T-cell (primary cell): ENCODE measurements around the gene SLC17A1. TPM values are rescaled to one million over a fixed set of nuclear protein-coding genes. Genes with fewer than 3 reads are reported as not detected.

Experiments
- ATAC-seq, 4 experiments: fragments of 200-7000 bp in 3 of 4; fragments of 150-1000 bp in 1 of 4; cut with Tn5 transposase; replicated peaks in 1 of 4; 1 replicate in 3 of 4; 2 replicates in 1 of 4; pipeline ENCODE4 v1.10.0; 2021; ENCODE audit warnings: moderate library complexity in 3 of 4, mild to moderate bottlenecking in 2 of 4, moderate number of reproducible peaks in 1 of 4
- CTCF ChIA-PET, 2 donors: fragments of 300-600 bp; sonication (Branson Sonifier 250); formaldehyde crosslinking; loops; one replicate each; lab custom pipeline; 2022; ENCODE audit warnings: antibody characterized with exemption in 2 of 2; lab: Charles Lee
- POLR2A ChIA-PET, 2 donors: fragments of 300-600 bp; sonication (Branson Sonifier 250); formaldehyde crosslinking; loops; one replicate each; lab custom pipeline; 2022; ENCODE audit warnings: antibody characterized with exemption in 2 of 2; lab: Charles Lee
- DNase-seq, 35 experiments: peaks; one replicate each; pipeline versions ENCODE4 v3.0.0 to v3.0.0-alpha.2; 2013 to 2023
- H3K27ac ChIP-seq: one replicate; pipeline ENCODE4 v1.5.1; 2013; ENCODE audit warnings: low read length
- H3K27me3 ChIP-seq, 2 experiments: replicated peaks in 1 of 2; 1 replicate in 1 of 2; 2 replicates in 1 of 2; pipeline versions ENCODE4 v1.6.1 to v1.7.0; 2013; ENCODE audit warnings: low read length in 1 of 2, mixed read lengths in 1 of 2; ENCODE audit not compliant: control insufficient read depth in 2 of 2, insufficient read depth in 2 of 2; ENCODE audit errors: extremely low read depth in 1 of 2
- H3K36me3 ChIP-seq, 2 donors: 1 replicate in 1 of 2; 2 replicates in 1 of 2; pipeline versions ENCODE4 v1.6.1 to v1.7.0; 2013; ENCODE audit warnings: low read length in 1 of 2; ENCODE audit not compliant: control insufficient read depth in 2 of 2, insufficient read depth in 1 of 2; ENCODE audit errors: extremely low read depth in 1 of 2
- H3K4me1 ChIP-seq, 2 experiments: 1 replicate in 1 of 2; 2 replicates in 1 of 2; pipeline versions ENCODE4 v1.6.1 to v1.7.0; 2013; ENCODE audit warnings: low read length in 2 of 2, mixed read lengths in 1 of 2; ENCODE audit not compliant: insufficient read depth in 2 of 2, control insufficient read depth in 1 of 2; ENCODE audit errors: extremely low read depth in 1 of 2
- H3K4me3 ChIP-seq, 2 donors: 1 replicate in 1 of 2; 2 replicates in 1 of 2; pipeline versions ENCODE4 v1.5.1 to v1.7.0; 2013; ENCODE audit warnings: mild to moderate bottlenecking in 2 of 2, low read length in 1 of 2, moderate library complexity in 1 of 2; ENCODE audit not compliant: control insufficient read depth in 1 of 2; ENCODE audit errors: extremely low read depth in 1 of 2
- H3K9me3 ChIP-seq: 2 replicates; pipeline ENCODE4 v1.7.0; 2013
- H3K27ac Mint-ChIP-seq, 2 donors: one replicate each; pipeline ENCODE4 v1.8.0; 2020 to 2021; ENCODE audit warnings: mild to moderate bottlenecking in 2 of 2, mixed read lengths in 2 of 2
- H3K27me3 Mint-ChIP-seq, 2 donors: one replicate each; pipeline ENCODE4 v1.8.0; 2021 to 2022; ENCODE audit warnings: mixed read lengths in 2 of 2
- H3K36me3 Mint-ChIP-seq: one replicate; pipeline ENCODE4 v1.8.0; 2021; ENCODE audit warnings: mixed read lengths
- H3K4me1 Mint-ChIP-seq, 3 donors: one replicate each; pipeline ENCODE4 v1.8.0; 2020 to 2022; ENCODE audit warnings: mixed read lengths in 3 of 3, mild to moderate bottlenecking in 1 of 3
- H3K4me3 Mint-ChIP-seq, 3 donors: one replicate each; pipeline ENCODE4 v1.8.0; 2020 to 2022; ENCODE audit warnings: mild to moderate bottlenecking in 3 of 3, mixed read lengths in 3 of 3, moderate library complexity in 3 of 3
- H3K9me3 Mint-ChIP-seq, 3 donors: one replicate each; pipeline ENCODE4 v1.8.0; 2020 to 2022; ENCODE audit warnings: mixed read lengths in 3 of 3
- WGBS: methylation state at CpG from one replicate; pipeline ENCODE4 v1.1.5; 2013; ENCODE audit warnings: missing lambda C conversion rate; ENCODE audit not compliant: insufficient coverage; 5-methylcytosine and 5-hydroxymethylcytosine counted together
- total RNA-seq, 35 experiments: library from RNA in 6 of 35; stranded (reverse) in 6 of 35; fragments of 120-200 nt in 1 of 35; gene quantifications; one replicate each; pipeline versions ENCODE4 v1.2.1 to v1.2.4 and lab custom pipeline; 2013 to 2026

The SLC17A1 gene
- total RNA-seq: under 1 TPM in 1 of 5 donors, not detected in 4; 0.16 TPM
- total RNA-seq (2013): 0.17 TPM
- 0 to 0.64 (median 0) reads per million in 29 experiments for total RNA-seq (lab: John Stamatoyannopoulos, UW)

- ChIA-PET CTCF (no interaction called here), POLR2A (no interaction called here)
- H3K36me3 Mint-ChIP-seq: no peaks in the 10 kb centered on the region
- Histone ChIP-seq H3K27me3 (no peaks in the 10 kb centered on the region), H3K27ac (no peak within 1 kb of the TSS), H3K9me3 (no peaks in the 10 kb centered on the region), H3K4me1 (no peaks in the 10 kb centered on the region), H3K4me3 (no peak within 1 kb of the TSS), H3K36me3 (no peaks in the 10 kb centered on the region)
- H3K4me3 Mint-ChIP-seq: no peak within 1 kb of the TSS
- no peaks in the 10 kb centered on the region for H3K4me1 Mint-ChIP-seq
- no peaks in the 10 kb centered on the region for H3K9me3 Mint-ChIP-seq
- no peak for DNase-seq
- 83% methylated on average over 7 of the region's 8 CpGs for WGBS
- no peak for ATAC-seq
- H3K27ac Mint-ChIP-seq: no peak within 1 kb of the TSS
- H3K27me3 Mint-ChIP-seq: peaks cover 10 to 15% of the 10 kb centered on the region in 2 donors
These were observed at the start of gene SLC17A1 for GRCh38 chr6:25831532-25832306. Gene SLC17A1 (minus strand): TSS chr6:25832052. CDS start chr6:25830557, 1,495 bp downstream.

- CTCF ChIA-PET: interaction anchor here in 1 of 2 donors (0.6 to 1.7 kb wide), 2 partner anchors 9 to 16 kb away, joined by 3 to 6 read pairs; no protein-coding TSS in a partner anchor
- WGBS: no CpG with 5 or more reads among the region's 4 CpGs
These were observed 48.7 kb upstream of the SLC17A1 start for GRCh38 chr6:25880601-25881000.

GRCh38 chr6:25878721-25879322 lies 47.0 kb upstream of the SLC17A1 start:
- H3K27me3 Mint-ChIP-seq: no peaks in the 10 kb centered on the region
- ATAC-seq (no peak), DNase-seq (no peak)
- H3K4me3 Mint-ChIP-seq: no peak overlapping the region
- no peaks in the 10 kb centered on the region for H3K36me3 Mint-ChIP-seq
- Histone ChIP-seq H3K36me3 (no peaks in the 10 kb centered on the region), H3K4me1 (peaks cover 6% of the 10 kb centered on the region in 2 experiments), H3K4me3 (no peak overlapping the region), H3K27ac (no peak overlapping the region), H3K27me3 (no peaks in the 10 kb centered on the region), H3K9me3 (no peaks in the 10 kb centered on the region)
- ChIA-PET CTCF (no interaction called here), POLR2A (interaction anchor here in 1 of 2 donors (0.6 kb wide), 2 partner anchors 138 to 159 kb away, joined by 3 to 6 read pairs; no protein-coding TSS in a partner anchor)
- WGBS: 100% methylated on average over 1 of the region's 2 CpGs
- H3K4me1 Mint-ChIP-seq: peaks cover 19 to 25% (median 24%) of the 10 kb centered on the region in 3 donors
- H3K9me3 Mint-ChIP-seq: no peaks in the 10 kb centered on the region
- H3K27ac Mint-ChIP-seq: no peak overlapping the region

More at GRCh38 chr6:25880601-25881000, 48.7 kb upstream of the SLC17A1 start:
- no peaks in the 10 kb centered on the region for H3K9me3 Mint-ChIP-seq
- no peak overlapping the region for H3K4me3 Mint-ChIP-seq
- H3K27ac Mint-ChIP-seq: no peak overlapping the region
- no peaks in the 10 kb centered on the region for H3K27me3 ChIP-seq
- H3K36me3 Mint-ChIP-seq: no peaks in the 10 kb centered on the region
- POLR2A ChIA-PET: no interaction called here
- no peaks in the 10 kb centered on the region for H3K9me3 ChIP-seq
- H3K27ac ChIP-seq: no peak overlapping the region
- ATAC-seq: no peak
- no peaks in the 10 kb centered on the region for H3K4me1 ChIP-seq
- no peaks in the 10 kb centered on the region for H3K36me3 ChIP-seq
- no peaks in the 10 kb centered on the region for H3K27me3 Mint-ChIP-seq
- no peak overlapping the region for H3K4me3 ChIP-seq
- DNase-seq: no peak
- H3K4me1 Mint-ChIP-seq: peaks cover 8 to 11% (median 9%) of the 10 kb centered on the region in 3 donors

GRCh38 chr6:25875926-25876602 lies 44.2 kb upstream of the SLC17A1 start:
- Mint-ChIP-seq H3K4me3 (no peak overlapping the region), H3K27ac (no peak overlapping the region)
- CTCF ChIA-PET: interaction anchor here in 1 of 2 donors (0.6 to 0.8 kb wide), 3 partner anchors 14 to 1586 kb away, joined by 3 to 7 read pairs (median 3); no protein-coding TSS in a partner anchor

GRCh38 chr6:25875563-25875905 lies 43.7 kb upstream of the SLC17A1 start:
- Histone ChIP-seq H3K36me3 (no peaks in the 10 kb centered on the region), H3K4me3 (no peak overlapping the region), H3K27ac (no peak overlapping the region), H3K27me3 (no peaks in the 10 kb centered on the region), H3K9me3 (no peaks in the 10 kb centered on the region), H3K4me1 (peaks cover 6 to 12% of the 10 kb centered on the region in 2 experiments)
- H3K9me3 Mint-ChIP-seq: no peaks in the 10 kb centered on the region
- no peaks in the 10 kb centered on the region for H3K27me3 Mint-ChIP-seq
- DNase-seq (no peak), ATAC-seq (no peak)
- H3K4me3 Mint-ChIP-seq: no peak overlapping the region
- ChIA-PET POLR2A (no interaction called here), CTCF (interaction anchor here in 1 of 2 donors (0.7 kb wide), 1 partner anchor 15 kb away, joined by 7 read pairs; no protein-coding TSS in a partner anchor)
- no CpG with 5 or more reads among the region's 3 CpGs for WGBS
- no peak overlapping the region for H3K27ac Mint-ChIP-seq
- H3K36me3 Mint-ChIP-seq: no peaks in the 10 kb centered on the region
- H3K4me1 Mint-ChIP-seq: peaks cover 22 to 39% (median 31%) of the 10 kb centered on the region in 3 donors

More at GRCh38 chr6:25875926-25876602, 44.2 kb upstream of the SLC17A1 start:
- Mint-ChIP-seq H3K36me3 (no peaks in the 10 kb centered on the region), H3K27me3 (no peaks in the 10 kb centered on the region), H3K9me3 (no peaks in the 10 kb centered on the region), H3K4me1 (peaks cover 22 to 39% (median 31%) of the 10 kb centered on the region in 3 donors)
- DNase-seq (no peak), ATAC-seq (no peak)
- H3K36me3 ChIP-seq: no peaks in the 10 kb centered on the region
- H3K4me1 ChIP-seq: peaks cover 6 to 12% of the 10 kb centered on the region in 2 experiments
- POLR2A ChIA-PET: interaction anchor here in 1 of 2 donors (0.5 kb wide), 1 partner anchor 53 kb away, joined by 3 read pairs; no protein-coding TSS in a partner anchor
- H3K27me3 ChIP-seq: no peaks in the 10 kb centered on the region
- H3K9me3 ChIP-seq: no peaks in the 10 kb centered on the region
- H3K27ac ChIP-seq: no peak overlapping the region
- 100% methylated on average over 1 of the region's 3 CpGs for WGBS
- no peak overlapping the region for H3K4me3 ChIP-seq
